Measurements from ENCODE around the gene BCHE. TPM values are rescaled to one million over a fixed set of nuclear protein-coding genes. Genes with fewer than 3 reads are reported as not detected.

Gene BCHE
- total and polyA plus RNA-seq, 2 of the 13 experiments (the other 11 are each of a cell fraction or from before 2014, with no cell fraction given): not detected

GRCh38 chr3:165820671-165821123 is 16.5 kb downstream of the BCHE start:
- BruUV-seq (replicated peaks): no TSS peak
- in situ Hi-C loops (cut with HindIII; ENCODE audit: extremely low pct_ligation_motif_present, low pct_unique_long_range_greater_than_20kb) (no loop called here), intact Hi-C loops (cut with micrococcal nuclease; ENCODE audit: unreplicated experiment) (no loop called here)
- no peak for DNase-seq (ENCODE audit: low spot score)
- H3K4me2 ChIP-seq (ENCODE audit: low read depth, low read length): no peak overlapping the region
- H3K4me1 ChIP-seq (ENCODE audit: insufficient read depth, low read length): no peaks in the 10 kb centered on the region
- 0% methylated on average over 2 of the region's 2 CpGs for WGBS (ENCODE audit: low lambda C conversion rate)
- CTCF ChIA-PET (ENCODE audit: low intra/inter-chr PET ratio, low total read pairs): no interaction called here
- no peak for ATAC-seq
- no peaks in the 10 kb centered on the region for H3K79me2 ChIP-seq (ENCODE audit: insufficient read depth, low read length)
- POLR2A ChIA-PET: no interaction called here
- no peak overlapping the region for H3K9ac ChIP-seq (ENCODE audit: insufficient read depth, low read depth, low read length)
- H2AFZ ChIP-seq (ENCODE audit: low read length): no peak overlapping the region
- H3K27ac ChIP-seq (ENCODE audit: extremely low read length, insufficient read depth, low read length): no peak overlapping the region
- H4K20me1 ChIP-seq (ENCODE audit: insufficient read depth, low read length): no peaks in the 10 kb centered on the region
- H3K27me3 ChIP-seq (ENCODE audit: control insufficient read depth in 1 of 2, insufficient read depth in 2 of 2, low read length in 2 of 2): no peaks in the 10 kb centered on the region
- H3K9me3 ChIP-seq (ENCODE audit: low read length): no peaks in the 10 kb centered on the region
- no peak for FAIRE-seq
- H3K36me3 ChIP-seq (replicated peaks in 1 of 2; ENCODE audit: control insufficient read depth in 1 of 2, insufficient read depth in 2 of 2, low read length in 2 of 2): no peaks in the 10 kb centered on the region
- TF ChIP-seq SMAD9 (CRISPR knock-in tag; IDR thresholded peaks at IDR 0.05): no peak
- TF ChIP-seq, protein P1, sequence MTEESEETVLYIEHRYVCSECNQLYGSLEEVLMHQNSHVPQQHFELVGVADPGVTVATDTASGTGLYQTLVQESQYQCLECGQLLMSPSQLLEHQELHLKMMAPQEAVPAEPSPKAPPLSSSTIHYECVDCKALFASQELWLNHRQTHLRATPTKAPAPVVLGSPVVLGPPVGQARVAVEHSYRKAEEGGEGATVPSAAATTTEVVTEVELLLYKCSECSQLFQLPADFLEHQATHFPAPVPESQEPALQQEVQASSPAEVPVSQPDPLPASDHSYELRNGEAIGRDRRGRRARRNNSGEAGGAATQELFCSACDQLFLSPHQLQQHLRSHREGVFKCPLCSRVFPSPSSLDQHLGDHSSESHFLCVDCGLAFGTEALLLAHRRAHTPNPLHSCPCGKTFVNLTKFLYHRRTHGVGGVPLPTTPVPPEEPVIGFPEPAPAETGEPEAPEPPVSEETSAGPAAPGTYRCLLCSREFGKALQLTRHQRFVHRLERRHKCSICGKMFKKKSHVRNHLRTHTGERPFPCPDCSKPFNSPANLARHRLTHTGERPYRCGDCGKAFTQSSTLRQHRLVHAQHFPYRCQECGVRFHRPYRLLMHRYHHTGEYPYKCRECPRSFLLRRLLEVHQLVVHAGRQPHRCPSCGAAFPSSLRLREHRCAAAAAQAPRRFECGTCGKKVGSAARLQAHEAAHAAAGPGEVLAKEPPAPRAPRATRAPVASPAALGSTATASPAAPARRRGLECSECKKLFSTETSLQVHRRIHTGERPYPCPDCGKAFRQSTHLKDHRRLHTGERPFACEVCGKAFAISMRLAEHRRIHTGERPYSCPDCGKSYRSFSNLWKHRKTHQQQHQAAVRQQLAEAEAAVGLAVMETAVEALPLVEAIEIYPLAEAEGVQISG (CRISPR knock-in tag; IDR thresholded peaks at IDR 0.05): no peak
- TF ChIP-seq ZNF121 (CRISPR knock-in tag; IDR thresholded peaks at IDR 0.05): no peak
- TF ChIP-seq MED13 (CRISPR knock-in tag; IDR thresholded peaks at IDR 0.05): no peak
- TF ChIP-seq GTF2F1 (IDR thresholded peaks at IDR 0.05; ENCODE audit: low read length): no peak
- no peak for TF ChIP-seq TFDP1 (CRISPR knock-in tag; IDR thresholded peaks at IDR 0.05; ENCODE audit: borderline replicate concordance)
- no peak for TF ChIP-seq SNAPC4 (CRISPR knock-in tag; IDR thresholded peaks at IDR 0.05)
- H3K4me3 ChIP-seq (replicated peaks in 1 of 3; ENCODE audit: insufficient read depth in 1 of 3, low read depth in 2 of 3, low read length in 3 of 3): no peak overlapping the region
